Effector CD8-positive, alpha-beta T cell (primary cell): ENCODE measurements around the gene SLC25A33.

Source experiments
- DNase-seq: peaks from one replicate; lab custom pipeline; 2025; lab: John Stamatoyannopoulos, UW

Gene SLC25A33

GRCh38 chr1:9588551-9589143 is 49.4 kb downstream of the SLC25A33 start, which contains the start of gene TMEM201:
Gene TMEM201 (plus strand): TSS chr1:9588911. CDS start chr1:9588931, 20 bp downstream.
- peak; percentile 91 for DNase-seq

GRCh38 chr1:9589144-9589718 is 50.0 kb downstream of the SLC25A33 start:
- DNase-seq = no peak

GRCh38 chr1:9589719-9590157 is 50.5 kb downstream of the SLC25A33 start:
- DNase-seq = no peak

GRCh38 chr1:9590201-9590600 is 50.9 kb downstream of the SLC25A33 start:
- no peak for DNase-seq

- DNase-seq = no peak
Measured at GRCh38 chr1:9590945-9591668, 51.8 kb downstream of the SLC25A33 start.

- no peak for DNase-seq
Measured at GRCh38 chr1:9591669-9592509, 52.6 kb downstream of the SLC25A33 start.

- no peak for DNase-seq
Measured at GRCh38 chr1:9592510-9593075, 53.3 kb downstream of the SLC25A33 start.

GRCh38 chr1:9593147-9593491 is 53.9 kb downstream of the SLC25A33 start:
- DNase-seq = no peak

GRCh38 chr1:9593492-9594465 is 54.5 kb downstream of the SLC25A33 start:
- no peak for DNase-seq

GRCh38 chr1:9594471-9595155 is 55.3 kb downstream of the SLC25A33 start:
- DNase-seq = no peak

GRCh38 chr1:9595156-9595967 is 56.1 kb downstream of the SLC25A33 start:
- DNase-seq = no peak

GRCh38 chr1:9595968-9596340 is 56.7 kb downstream of the SLC25A33 start:
- DNase-seq = no peak

GRCh38 chr1:9596415-9597123 is 57.3 kb downstream of the SLC25A33 start:
- no peak for DNase-seq

- no peak for DNase-seq
Measured at GRCh38 chr1:9597361-9598315, 58.4 kb downstream of the SLC25A33 start.

- no peak for DNase-seq
Measured at GRCh38 chr1:9598316-9598700, 59.0 kb downstream of the SLC25A33 start.

- DNase-seq = no peak
Measured at GRCh38 chr1:9599741-9600140, 60.5 kb downstream of the SLC25A33 start.
